ENCODE measurements around the gene WDFY3. TPM values are rescaled to one million over a fixed set of nuclear protein-coding genes. Genes with fewer than 3 reads are reported as not detected.
"Not testable (repeated sequence)": the region's sequence is repeated elsewhere in the genome, so short reads cannot be mapped to it uniquely, and the experiment has no call there.

Gene WDFY3
- total RNA-seq, 1 donor from 2014 or later, result 95.5 TPM

DNA sequence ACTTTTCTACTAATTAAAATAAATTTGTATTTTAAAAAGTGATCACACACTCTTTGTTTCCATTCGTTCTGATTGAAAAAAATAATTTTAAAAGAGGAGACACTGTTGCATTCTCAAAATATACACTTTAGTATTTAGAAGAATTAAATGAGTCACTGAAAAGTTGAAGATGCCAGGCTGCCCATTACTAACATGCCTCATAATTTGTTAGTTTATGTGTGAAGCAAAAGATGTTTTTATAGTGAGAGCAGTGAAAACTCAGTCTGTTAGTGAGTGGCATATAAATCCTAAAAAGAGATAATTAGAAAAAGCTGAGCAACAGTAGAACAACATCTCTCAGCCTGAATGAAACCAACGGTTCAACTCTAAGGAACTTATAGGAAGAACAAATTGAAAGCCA lies 240.1 kb downstream of the WDFY3 start:
- no peak for DNase-seq (ENCODE audit: low read depth, low spot score)

DNA sequence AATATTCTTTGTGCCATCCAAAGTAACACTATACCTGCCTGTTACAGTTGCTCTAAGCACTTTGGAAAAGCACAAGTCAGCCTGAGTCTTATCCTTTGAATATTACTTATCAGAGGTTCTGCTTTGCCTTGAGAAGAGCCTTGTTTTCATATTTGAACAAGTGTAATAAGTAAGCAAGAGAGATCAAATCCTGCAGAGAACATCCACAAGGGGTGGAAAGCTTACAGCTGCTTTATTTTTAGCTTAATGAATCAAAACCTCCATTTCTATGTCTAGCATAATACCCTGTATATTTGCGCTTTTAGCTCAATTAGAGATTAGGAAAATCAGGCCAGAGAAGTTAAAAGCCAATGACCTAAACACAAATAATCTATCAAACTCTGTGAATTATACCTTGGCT lies 243.8 kb downstream of the WDFY3 start:
- no peak for DNase-seq (ENCODE audit: low read depth, low spot score)

DNA sequence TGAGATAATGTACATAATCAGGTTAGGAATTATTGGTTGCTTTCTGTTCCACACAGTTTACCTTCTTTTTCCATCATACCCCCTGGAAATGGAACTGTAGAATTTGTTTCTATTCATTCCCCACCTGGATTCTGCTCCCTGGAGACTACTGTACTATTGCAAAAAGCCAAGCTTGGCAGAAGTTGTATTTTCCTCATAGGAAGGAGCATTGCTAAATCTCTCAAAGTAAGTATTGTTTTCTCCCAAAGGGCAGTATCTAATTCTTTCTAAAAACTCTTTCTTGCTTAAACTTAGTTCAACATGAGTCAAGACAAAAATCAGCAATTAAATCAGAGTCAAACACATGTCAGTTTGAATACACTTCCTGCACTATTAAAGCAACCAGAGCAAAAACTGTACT lies 247.4 kb downstream of the WDFY3 start:
- DNase-seq (ENCODE audit: low read depth, low spot score), result no peak

GRCh38 chr4:84718699-84719098 lies 247.8 kb downstream of the WDFY3 start:
- no peak for DNase-seq (ENCODE audit: low read depth, low spot score)

- DNase-seq (ENCODE audit: low read depth, low spot score), result no peak
These were observed 255.9 kb downstream of the WDFY3 start for GRCh38 chr4:84710548-84710947.

DNA sequence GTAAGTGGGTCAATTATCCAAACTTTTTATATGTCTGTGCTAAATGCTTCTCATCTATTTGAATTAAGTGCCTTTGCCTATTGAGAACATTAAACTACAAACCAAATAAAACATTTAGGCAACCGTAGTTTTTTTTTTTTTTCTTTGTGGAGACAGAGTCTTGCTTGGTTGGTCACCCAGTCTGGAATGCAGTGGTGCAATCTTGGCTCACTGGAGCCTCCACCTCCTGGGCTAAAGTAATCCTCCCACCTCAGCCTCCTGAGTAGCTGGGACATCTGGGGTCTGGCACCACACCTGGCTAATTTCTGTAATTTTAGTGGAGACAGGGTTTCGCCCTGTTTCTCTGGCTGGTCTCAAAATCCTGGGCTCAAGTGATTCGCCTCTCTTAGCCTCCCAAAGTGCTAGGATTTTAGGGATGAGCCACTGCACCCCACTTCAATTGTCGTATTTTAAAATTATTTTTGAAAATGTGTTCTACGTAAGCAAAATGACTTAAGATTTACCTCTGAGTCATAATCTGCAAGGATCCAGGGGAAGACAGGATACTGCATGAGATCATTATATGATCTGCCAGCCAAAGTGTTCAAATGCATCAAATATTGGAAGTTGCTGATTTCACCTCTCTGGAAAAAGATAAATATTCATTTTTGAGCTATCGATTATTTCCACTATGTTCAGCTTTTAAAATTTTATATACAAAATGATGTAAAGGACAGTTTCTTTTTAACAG lies 257.9 kb downstream of the WDFY3 start:
- DNase-seq (ENCODE audit: low read depth, low spot score), result no peak

DNA sequence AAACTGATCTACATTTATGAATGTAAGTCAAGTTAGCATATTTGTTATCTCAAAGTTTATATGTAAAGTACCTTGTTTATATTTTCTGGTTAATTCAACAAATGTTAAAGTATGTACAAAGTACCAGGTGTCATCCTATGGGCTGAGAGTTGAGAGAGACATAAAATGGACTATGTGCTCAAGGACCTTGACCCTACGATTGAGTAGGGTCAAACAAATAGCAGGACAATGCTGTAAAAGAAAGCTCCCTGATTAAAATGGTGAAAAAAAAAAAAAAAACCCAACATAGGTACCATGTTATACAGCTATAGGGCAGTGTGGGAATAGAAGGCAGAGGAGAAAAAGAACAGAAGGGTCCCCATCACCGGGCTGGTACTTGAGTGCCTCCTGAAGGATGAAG lies 260.2 kb downstream of the WDFY3 start:
- DNase-seq (ENCODE audit: low read depth, low spot score), result no peak

DNA sequence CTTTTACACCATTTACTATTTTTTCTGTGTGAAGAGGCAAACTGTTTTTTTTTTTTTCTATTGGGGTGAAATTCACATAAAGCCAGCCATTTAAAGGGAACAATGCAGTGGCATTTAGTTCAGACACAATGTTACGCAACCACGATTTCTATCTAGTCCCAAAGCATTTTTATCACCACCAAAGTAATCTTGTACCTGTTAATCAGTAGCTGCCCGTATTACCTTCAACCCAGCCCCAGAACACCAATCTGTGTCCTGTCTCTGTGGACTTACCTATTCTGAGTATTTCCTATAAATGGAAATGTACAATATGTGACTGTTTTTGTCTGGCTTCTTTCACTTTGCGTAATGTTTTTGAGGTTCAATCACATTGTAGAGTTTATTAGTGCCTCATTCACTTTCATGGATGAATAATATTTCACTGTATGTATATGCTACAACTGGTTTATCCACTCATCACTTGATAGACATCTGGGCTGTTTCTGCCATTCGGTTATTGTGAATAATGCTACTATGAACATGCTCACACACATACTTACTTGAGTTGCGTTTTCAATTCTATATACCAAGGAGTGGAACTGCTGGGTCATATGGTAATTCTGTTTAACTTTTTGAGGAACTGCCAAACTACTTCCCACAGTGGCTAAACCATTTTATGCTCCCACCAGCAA lies 267.4 kb downstream of the WDFY3 start:
- DNase-seq (ENCODE audit: low read depth, low spot score), result no peak

DNA sequence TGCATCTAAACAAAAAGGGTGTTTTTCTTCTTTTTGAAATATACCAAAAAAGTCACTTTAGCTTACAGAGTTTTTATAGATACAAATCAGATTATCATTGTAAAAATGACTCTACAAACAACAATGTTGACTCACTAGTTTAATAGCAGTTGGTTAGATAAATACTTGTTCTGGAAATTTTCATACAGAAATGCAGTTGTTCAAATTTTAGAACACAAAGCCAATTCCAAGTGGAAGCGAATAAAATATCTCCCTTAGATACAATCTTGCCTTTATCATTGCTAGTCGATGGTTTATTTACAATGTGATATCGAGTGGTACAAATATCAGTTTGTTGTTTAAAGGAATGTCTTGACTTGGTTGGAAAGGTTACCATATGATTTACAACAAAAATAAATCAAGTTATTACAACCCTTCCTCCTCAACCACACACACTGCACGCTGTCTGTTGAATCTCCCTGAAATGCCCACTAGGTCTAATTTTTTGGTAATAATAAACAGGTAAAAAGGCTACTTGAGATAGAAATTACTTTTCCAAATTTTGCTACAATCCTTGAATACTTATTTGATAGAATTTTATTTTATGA lies 268.8 kb downstream of the WDFY3 start:
- no peak for DNase-seq (ENCODE audit: low read depth, low spot score)

GRCh38 chr4:84697159-84697558 lies 269.3 kb downstream of the WDFY3 start:
- DNase-seq (ENCODE audit: low read depth, low spot score), result no peak

DNA sequence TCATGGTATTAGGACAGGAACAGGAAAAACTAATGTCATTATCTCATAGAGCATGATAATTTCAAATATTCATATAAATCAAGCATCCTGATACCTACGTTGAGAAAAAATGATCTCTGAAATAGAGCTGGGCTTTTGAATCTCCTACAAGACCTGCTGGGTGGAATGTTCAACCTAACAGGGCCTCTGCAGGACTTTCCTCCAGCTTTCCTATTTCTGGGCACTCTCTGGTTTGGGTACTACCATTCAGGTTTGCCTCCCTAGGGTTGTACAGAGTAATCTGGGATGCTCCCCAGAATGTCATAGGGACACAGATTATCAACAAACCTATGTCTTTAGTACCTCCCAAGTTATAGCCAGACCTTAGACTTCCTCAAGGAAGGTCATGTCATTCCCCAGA lies 274.7 kb downstream of the WDFY3 start:
- no peak for DNase-seq (ENCODE audit: low read depth, low spot score)

DNA sequence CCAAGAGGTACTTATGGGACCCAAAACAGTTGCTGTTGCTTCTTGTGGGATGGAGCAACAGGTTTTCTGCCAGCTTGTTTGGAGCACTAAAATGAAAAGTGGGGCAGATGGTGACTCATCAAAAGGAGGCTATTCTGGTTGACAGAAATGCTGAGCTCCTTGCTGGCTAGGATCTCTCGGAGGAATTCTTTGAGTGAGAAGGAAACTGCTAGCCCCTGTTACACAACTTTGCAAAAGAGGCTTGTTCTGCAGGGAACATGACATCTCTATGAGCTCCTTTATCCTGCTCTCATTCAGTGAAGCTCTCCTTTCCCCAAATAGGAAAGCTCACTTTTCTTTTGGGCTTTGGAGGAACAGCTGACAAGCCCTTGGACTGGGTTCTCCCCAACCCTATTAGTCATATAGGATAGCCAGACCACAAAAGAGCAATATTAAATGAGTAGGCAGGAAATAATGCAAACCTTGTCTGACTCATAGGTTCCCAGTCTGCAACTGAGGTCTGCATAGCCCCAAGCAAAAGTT lies 275.3 kb downstream of the WDFY3 start:
- peak; percentile 22 for DNase-seq (ENCODE audit: low read depth, low spot score)

- DNase-seq (ENCODE audit: low read depth, low spot score), result no peak
These were observed 276.0 kb downstream of the WDFY3 start for GRCh38 chr4:84690481-84690880.

DNA sequence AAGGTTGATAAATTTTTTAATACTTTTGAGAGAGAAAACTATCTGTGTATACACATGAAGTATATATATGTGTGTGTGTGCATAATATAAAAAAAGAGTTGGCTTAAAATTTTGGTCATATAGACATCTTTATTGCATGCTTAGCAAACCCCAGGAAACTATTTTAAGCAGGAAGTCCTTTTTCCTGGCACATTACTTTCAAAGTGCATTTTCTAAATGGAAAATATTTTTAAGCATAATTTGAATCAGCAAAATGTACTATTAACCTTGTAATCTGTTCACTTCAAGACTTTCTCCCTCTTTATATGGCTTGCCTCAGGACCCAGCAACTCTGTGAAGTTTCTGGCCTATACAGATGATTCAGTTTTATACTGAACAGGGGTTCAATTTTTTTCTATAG lies 277.3 kb downstream of the WDFY3 start:
- no peak for DNase-seq (ENCODE audit: low read depth, low spot score)

DNA sequence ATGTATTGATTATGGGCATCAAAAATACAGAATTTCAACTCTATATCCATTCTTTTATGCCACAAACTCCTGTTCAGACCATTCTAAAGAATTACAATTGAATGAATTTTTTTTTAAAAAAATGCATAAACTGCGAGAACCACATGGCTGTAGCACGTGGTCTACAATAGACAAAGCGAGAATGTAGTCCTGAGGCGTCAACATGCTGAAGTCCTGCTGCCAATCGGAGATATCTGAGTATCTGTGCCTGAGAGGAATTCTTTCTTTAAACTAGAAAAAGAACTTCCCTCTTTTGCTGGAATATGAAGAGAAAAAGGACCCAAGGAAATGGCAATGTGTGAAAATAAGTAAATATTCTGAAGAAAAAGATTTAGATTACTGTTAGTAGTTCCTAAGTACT lies 277.9 kb downstream of the WDFY3 start:
- no peak for DNase-seq (ENCODE audit: low read depth, low spot score)

- DNase-seq (ENCODE audit: low read depth, low spot score), result no peak
These were observed 281.4 kb downstream of the WDFY3 start for GRCh38 chr4:84685105-84685504.

GRCh38 chr4:84684361-84684760 lies 282.1 kb downstream of the WDFY3 start:
- no peak for DNase-seq (ENCODE audit: low read depth, low spot score)

DNA sequence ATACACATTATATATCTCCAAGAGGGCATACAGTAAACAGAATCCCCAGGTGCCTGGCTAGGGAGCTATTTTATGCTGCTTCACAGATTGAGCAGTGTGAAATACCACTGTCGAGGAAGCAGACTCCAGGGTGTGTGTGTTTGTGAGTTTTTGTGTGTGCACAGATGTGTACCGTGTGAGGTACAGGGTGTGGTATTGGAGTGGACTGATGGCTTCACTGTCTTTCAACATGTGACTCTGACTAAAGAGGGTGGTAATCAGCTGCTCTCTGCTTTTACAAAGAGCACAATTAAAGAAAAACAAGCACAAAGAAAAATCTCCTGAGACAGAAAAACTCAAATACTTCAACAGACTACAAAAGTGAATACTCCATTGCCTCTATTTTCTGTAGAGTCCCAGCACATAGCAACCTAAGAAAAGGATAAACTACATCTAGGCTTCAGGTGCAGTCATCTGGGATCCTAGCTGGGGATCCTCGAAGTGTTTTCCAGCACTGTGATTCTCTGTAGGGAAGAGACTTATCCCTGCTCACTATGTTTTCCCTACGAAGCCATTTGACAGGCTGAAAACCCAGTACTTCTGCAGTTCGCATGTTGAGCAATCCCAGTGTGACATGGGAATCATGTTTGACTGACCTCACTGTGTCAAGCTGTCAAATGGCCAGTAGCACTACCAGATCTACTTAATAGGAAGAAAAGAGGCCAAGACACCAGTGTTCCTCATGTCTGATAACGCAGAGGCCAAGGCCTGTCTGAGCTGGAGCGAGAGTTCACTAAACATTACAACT lies 283.2 kb downstream of the WDFY3 start:
- no peak for DNase-seq (ENCODE audit: low read depth, low spot score)

GRCh38 chr4:84682661-84683060 lies 283.8 kb downstream of the WDFY3 start:
- not testable (repeated sequence) for DNase-seq (ENCODE audit: low read depth, low spot score)

DNA sequence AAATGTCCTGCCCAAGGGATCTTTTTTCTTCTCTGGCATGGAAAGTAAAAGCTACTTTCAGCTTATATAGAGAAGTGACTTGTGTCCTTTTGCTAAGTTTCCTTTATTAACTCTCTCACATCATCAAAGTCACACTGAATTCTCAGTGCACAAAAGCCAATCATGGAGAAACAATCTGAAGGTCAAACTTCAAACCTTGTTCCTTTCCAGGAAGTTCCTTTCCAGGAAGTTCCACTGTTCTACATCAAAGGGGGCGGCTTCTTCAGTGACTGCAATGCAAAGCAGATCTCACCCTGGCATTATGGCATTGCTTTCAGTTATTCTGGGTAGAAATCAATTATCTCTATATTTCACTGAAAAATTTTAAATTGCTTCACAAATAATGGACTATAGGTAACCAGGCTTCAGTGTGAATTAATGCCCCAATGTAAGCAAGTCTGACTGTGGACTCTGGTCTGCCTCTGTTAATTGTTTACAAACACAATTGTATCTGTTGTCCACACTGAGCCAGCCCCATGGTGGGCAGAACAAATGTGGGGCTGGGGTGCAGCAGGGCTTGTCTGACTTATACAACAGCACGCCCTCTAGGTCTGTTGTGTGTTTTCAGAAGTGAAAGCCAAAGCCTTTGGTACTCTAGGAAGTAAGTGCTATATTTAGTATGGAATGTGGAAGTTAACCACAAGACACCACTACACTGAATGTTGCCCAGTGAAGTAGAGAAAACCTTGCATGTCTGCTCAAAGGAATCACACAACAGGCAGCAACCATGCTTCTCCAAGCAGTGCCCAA lies 284.8 kb downstream of the WDFY3 start:
- DNase-seq (ENCODE audit: low read depth, low spot score), result no peak

- DNase-seq (ENCODE audit: low read depth, low spot score), result no peak
These were observed 285.5 kb downstream of the WDFY3 start for GRCh38 chr4:84680956-84681355.

Measured in pulmonary artery endothelial cell (primary cell).